HG03354 (cell line): ENCODE results near the gene NTSR1.

ENCODE experiments used
- ATAC-seq: cut with Tn5 transposase; IDR thresholded peaks from one replicate; pipeline ENCODE4 v1.9.1; 2021; ENCODE audit warnings: mild to moderate bottlenecking; ENCODE audit not compliant: unreplicated experiment, poor library complexity, severe bottlenecking

NTSR1 gene

GRCh38 chr20:62735331-62735821 is 26.7 kb downstream of the NTSR1 start:
- no peak for ATAC-seq

GRCh38 chr20:62736026-62736406 is 27.4 kb downstream of the NTSR1 start:
- no peak for ATAC-seq

- ATAC-seq = no peak
Measured at GRCh38 chr20:62736407-62737071, 27.9 kb downstream of the NTSR1 start.

- no peak for ATAC-seq
Measured at GRCh38 chr20:62737271-62737811, 28.7 kb downstream of the NTSR1 start.

GRCh38 chr20:62738025-62738881 is 29.6 kb downstream of the NTSR1 start:
- no peak for ATAC-seq

- ATAC-seq = no peak
Measured at GRCh38 chr20:62739067-62739466, 30.4 kb downstream of the NTSR1 start.

- ATAC-seq = peak; percentile 25
Measured at GRCh38 chr20:62739581-62740285, 31.1 kb downstream of the NTSR1 start.

GRCh38 chr20:62740286-62741141 is 31.9 kb downstream of the NTSR1 start:
- peak; percentile 78 for ATAC-seq

- no peak for ATAC-seq
Measured at GRCh38 chr20:62741191-62741691, 32.6 kb downstream of the NTSR1 start.

GRCh38 chr20:62741701-62742491 is 33.3 kb downstream of the NTSR1 start:
- ATAC-seq = no peak

- no peak for ATAC-seq
Measured at GRCh38 chr20:62742550-62742949, 33.9 kb downstream of the NTSR1 start.

- no peak for ATAC-seq
Measured at GRCh38 chr20:62742979-62743776, 34.5 kb downstream of the NTSR1 start.

GRCh38 chr20:62743777-62744317 is 35.2 kb downstream of the NTSR1 start:
- ATAC-seq = no peak

- no peak for ATAC-seq
Measured at GRCh38 chr20:62744741-62745191, 36.1 kb downstream of the NTSR1 start.

GRCh38 chr20:62745279-62745951 is 36.8 kb downstream of the NTSR1 start:
- ATAC-seq = no peak

- no peak for ATAC-seq
Measured at GRCh38 chr20:62745952-62746288, 37.3 kb downstream of the NTSR1 start.

GRCh38 chr20:62748311-62748710 is 39.7 kb downstream of the NTSR1 start:
- ATAC-seq = no peak
